Cerebellar cortex (tissue), 1 donor: ENCODE data around the gene ASCL1.
A peak's percentile ranks its signal among the peaks of the same experiment; 100 is the strongest.

ENCODE experiments used
- DNase-seq: peaks from one replicate; pipeline ENCODE4 v3.0.0-alpha.2; 2015; ENCODE audit warnings: low spot score

ASCL1 gene

DNA sequence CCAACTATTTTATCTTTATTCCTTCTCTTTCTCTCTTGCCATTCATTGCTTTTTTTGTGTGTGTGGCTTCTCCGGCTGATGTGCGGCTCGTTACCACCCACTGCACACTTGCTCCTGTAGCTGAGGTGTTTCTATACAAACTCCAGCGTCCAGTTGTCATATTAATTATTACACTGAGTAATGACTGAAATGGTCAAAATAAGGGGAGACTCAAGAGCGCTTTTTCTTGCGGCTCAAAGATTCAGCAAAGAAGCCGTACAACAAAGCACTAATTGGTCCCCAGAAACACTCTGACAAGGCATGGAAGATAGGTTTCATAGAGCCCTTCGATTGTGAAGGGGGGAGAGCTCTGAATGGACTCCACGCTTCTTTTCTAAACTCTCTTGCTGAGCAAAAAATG, 5.6 kb upstream of the ASCL1 start:
- no peak for DNase-seq

DNA sequence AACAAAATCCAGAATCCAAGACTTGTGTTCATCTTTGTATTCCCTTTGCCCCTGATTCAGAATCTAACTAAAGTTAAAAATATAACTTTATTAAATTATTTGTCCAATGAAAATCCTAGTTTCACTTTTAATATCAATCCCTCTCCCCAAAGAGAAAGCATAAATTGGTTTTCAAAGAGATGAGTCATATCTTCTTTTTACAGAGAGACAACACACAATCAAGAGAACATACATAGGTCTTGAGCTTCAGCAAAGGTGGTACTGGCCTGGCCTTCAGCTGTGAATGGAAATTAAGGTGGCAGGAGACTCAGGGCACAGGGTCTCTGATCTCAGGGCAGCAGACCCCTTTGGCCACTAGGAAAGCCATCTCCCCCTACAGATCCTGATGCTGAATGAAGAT, 4.3 kb upstream of the ASCL1 start:
- no peak for DNase-seq

DNA sequence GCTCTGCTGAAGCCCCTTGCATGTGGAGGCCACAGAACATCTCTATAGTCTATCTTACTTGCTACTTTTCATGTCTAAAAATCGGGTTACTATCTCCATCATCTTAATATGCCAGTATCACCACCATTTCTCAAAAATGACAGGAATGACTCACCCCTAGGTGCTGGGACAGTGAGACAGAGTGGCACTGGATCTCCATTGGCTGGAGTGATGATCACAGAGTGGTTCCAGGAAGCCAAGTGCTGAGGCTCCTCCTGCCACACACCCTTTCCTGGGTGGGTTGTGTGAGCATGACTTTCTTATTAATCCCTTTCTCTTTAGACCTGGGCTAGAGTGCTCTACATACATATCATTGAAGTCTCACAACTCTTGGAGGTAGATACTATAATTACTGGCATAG, 3.3 kb upstream of the ASCL1 start:
- DNase-seq, result no peak

DNA sequence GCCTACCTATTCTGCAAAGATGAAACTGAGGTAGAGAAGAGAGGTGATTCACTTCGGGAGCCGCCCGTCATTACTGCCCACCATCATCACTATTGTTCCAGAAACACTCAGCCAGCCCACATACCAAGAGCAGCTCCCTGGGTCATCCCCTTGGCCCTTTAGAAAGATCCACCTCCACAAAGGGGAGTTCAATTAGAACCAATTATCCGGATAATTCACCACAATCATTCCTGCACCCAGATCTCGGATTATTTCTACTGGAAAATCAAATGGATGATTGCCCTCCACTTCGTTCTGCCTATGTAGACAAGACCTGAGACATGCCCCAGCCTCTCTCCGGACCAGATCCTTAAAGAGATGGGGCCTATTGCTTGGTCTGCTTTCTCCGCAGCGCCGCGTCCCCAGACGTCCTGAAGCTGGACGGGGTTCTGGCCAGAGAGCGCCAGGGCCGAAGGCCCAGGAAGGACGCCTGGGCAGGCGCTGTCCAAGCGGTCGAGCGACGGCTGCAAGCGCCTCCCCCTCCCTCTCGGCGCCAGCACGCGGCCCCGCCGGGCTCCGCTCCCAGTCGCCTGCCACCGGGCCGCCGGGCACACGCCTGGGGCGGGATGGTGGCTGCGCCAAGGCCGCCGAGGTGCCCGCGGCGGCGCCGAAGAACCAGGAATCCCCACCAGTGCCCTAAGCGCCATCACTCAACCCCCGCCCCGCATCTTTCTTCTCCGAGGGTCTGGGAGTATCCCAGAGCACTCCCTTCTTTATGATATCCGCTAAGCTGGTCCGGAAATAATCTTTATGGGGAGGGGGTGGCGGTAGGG, 1.3 kb upstream of the ASCL1 start:
- no peak for DNase-seq

DNA sequence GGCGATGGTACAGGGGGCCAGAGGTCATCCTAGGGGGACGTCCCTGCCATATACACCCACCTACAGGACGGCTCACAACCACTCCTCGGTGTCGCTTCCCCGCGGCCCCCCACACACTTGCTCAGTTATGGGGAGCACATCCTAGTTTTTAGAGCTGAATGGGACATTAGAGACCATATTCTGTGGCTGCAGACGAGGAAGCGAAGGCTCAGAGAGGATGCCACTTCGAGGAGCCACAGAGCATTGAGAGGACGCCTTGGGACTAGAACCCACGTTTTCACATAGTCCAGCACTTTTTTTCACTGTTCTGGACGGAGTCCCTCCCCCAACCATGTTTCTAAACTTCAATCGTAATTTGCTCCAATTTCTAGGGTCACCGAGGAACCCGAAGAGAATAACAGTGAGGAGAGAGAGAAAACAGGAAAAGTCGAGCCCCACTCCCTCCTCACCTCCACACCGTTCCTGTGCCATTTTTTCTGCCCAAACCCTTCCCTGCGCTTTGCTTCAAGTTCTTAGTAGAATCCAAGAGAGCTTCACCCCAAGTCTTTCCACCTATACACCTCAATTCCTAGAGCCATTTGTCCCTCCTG, 641 bp upstream of the ASCL1 start:
- DNase-seq, result no peak

DNA sequence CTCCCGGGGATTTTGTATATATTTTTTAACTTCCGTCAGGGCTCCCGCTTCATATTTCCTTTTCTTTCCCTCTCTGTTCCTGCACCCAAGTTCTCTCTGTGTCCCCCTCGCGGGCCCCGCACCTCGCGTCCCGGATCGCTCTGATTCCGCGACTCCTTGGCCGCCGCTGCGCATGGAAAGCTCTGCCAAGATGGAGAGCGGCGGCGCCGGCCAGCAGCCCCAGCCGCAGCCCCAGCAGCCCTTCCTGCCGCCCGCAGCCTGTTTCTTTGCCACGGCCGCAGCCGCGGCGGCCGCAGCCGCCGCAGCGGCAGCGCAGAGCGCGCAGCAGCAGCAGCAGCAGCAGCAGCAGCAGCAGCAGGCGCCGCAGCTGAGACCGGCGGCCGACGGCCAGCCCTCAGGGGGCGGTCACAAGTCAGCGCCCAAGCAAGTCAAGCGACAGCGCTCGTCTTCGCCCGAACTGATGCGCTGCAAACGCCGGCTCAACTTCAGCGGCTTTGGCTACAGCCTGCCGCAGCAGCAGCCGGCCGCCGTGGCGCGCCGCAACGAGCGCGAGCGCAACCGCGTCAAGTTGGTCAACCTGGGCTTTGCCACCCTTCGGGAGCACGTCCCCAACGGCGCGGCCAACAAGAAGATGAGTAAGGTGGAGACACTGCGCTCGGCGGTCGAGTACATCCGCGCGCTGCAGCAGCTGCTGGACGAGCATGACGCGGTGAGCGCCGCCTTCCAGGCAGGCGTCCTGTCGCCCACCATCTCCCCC, 777 bp downstream of the ASCL1 start:
- DNase-seq, result no peak

DNA sequence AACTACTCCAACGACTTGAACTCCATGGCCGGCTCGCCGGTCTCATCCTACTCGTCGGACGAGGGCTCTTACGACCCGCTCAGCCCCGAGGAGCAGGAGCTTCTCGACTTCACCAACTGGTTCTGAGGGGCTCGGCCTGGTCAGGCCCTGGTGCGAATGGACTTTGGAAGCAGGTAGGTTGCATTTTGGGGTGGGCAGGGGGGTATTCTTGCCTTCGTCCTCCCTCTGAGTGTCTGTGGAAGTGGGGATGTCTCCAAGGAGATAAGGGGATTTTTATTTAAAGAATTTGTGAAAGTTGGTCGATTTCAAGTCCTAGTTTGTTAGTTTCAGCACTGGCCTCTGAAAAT, 1.3 kb downstream of the ASCL1 start:
- DNase-seq, result no peak

DNA sequence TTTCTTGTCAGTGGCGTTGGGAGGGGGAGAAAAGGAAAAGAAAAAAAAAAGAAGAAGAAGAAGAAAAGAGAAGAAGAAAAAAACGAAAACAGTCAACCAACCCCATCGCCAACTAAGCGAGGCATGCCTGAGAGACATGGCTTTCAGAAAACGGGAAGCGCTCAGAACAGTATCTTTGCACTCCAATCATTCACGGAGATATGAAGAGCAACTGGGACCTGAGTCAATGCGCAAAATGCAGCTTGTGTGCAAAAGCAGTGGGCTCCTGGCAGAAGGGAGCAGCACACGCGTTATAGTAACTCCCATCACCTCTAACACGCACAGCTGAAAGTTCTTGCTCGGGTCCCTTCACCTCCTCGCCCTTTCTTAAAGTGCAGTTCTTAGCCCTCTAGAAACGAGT, 1.9 kb downstream of the ASCL1 start:
- no peak for DNase-seq

DNA sequence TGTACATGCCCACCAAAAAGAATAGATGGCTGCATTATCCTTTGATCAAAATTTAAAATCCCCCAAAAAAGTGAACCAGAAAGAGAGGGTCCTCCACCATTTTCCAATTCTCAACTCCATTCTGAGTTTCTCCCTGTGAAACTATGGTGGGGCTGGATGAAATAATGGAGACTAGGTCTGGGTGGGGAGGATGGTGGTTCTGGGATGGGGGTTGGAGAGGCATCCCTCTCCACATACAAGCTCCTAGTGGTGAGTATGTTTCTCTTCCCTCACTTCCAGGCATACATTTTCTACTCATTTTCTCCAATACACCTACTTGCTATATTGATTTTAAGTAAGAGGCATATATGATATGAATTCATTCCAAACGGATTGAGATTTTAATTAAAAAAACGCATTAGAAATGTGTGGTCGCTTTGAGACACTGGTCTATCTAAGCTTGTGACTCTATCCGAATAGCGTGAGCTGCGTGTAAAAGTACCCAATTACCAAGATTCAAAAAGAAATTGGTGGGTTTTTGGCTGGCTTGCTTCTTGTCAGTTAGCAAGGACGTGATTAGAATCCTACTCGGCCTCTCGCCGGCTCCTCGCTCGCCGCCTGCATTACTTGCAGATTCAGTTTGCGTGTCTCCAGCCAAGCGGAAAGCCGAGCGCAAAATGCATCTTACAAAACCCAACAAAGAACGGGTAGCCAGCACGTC, 3.4 kb downstream of the ASCL1 start:
- DNase-seq, result peak; percentile 16

DNA sequence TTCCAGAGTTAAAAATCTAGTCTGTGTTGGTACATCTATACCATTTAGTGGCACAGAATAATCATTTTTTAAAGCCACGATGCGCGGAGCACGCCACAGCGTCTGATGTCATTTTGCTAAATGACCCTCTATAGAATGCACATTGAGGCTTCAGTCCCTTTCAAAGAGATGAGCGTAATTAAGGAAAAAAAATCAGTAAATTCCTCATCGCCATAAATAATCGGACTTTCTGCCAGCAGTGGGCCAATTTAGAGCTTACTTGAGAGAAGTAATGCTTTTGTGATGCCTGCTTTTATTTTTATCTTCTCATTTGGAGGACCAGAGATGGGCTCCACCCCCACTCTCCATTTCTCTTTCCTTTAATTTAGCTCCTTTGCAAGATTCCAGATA, 4.0 kb downstream of the ASCL1 start:
- no peak for DNase-seq

DNA sequence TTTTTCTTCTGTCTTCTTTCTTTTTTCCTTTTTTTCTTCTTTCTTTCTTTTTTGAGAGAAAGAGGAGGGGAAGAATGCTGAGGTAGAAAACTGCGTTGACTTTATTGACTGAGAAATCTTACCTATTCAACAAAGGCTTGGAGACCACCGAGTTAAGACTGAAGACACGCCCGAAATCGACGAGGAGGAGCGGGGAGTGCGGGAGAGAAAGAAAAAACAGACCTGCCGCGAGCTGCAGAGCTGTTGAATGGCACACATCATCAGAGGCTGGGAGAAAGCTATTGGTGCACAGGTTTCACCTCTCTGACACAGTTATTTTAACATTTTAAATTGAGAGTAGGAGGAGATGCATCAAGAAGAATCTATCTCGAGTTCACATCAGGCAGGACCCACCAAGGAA, 5.1 kb downstream of the ASCL1 start:
- no peak for DNase-seq

DNA sequence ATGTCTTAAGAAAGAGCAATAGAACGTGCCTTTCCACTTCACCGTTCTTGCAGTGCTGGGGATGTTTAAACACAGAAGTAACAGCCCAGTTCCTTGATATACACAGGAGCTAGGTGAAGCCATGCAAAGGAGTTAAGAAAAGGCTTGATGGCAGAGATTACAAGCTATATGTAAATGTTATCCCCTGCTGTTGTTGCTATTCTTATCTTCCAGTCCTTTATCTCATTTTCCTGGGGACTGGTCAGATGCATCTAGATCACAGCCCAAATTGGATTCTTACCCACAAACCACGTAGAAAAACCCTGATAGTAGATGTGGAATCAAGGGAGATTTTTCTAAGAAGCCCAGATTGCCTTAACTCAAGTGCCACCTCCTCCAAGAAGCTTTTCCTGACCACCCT, 5.5 kb downstream of the ASCL1 start:
- no peak for DNase-seq

DNA sequence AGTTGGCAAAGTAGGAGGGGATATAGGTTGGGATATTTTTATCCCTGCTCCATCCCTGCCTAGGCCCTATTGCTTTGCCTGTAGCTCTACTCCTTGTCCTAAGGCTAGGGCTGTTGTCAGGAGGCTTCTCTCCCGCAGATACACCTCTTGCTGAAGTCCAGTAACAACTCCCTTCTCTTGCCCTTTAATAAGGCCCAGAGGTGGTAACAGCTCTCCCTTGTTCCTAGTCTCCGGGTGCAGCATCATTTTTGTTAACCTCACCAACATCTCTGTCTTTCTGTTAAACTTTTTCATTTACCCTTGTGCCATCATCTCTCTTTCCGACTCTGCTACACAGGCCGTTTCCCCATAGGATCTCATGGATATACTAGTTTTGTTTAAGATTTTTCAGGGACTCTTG, 6.3 kb downstream of the ASCL1 start:
- no peak for DNase-seq

DNA sequence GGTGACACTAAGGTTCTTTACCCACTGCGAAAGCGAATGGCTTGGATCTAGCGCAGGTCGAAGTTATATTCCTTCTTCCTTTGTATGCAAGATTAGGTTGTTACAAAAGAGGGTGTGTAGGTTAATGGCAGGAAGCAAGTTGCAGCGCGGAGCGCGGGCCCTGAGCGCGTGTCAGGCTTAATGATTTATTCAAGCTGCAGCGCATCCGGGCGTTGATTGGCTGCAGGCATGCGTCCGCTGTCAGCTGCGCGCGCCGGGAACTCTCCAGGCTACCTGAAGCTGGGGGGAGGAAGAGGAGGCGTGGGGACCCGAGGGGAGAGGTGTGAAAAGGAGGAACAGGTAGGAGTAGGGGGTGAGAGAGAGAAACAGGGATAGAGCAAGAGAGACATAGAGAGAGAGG, 7.4 kb downstream of the ASCL1 start:
- no peak for DNase-seq

DNA sequence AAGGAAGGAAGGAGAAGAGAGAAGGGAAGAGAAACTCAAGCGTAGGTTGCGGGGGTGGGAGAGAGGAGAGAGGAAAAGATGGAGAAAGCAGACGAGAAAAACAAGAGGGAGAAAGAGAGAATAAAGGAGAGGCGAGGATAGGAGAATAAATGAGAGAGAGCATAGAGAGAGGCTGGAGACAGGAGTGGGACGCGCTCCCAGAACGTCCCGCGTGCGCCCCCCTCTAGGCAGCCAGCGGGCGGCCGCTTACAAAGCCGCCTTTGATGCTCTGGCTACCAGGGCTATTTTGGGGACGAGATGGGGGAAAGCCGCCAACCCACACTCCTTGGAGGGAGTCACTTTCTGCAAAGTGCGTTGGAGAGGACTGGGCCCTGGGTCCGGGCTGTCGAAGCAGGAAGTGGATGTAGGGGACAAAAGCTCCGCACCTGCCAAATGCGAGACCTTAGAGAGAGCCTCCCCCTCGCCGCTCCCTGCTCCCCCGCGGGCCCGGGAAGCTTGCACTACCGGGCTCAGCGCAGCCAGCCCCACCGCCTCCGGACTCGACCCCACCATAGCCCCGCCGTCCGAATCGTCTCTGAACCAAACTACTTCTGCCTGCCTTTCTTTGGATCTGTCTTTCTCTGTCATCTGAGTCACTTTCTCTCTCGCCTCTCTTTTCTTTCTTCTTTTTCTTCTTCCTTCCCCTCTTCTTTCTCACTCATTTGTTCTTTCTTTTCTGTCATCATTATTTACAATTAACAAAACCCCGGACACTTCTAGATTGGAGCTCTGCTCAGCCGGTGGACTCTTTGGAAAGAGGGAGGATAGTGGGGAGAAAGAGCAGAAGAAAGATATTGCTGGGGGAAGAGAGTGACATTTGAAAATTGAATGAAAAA, 8.0 kb downstream of the ASCL1 start:
- no peak for DNase-seq

DNA sequence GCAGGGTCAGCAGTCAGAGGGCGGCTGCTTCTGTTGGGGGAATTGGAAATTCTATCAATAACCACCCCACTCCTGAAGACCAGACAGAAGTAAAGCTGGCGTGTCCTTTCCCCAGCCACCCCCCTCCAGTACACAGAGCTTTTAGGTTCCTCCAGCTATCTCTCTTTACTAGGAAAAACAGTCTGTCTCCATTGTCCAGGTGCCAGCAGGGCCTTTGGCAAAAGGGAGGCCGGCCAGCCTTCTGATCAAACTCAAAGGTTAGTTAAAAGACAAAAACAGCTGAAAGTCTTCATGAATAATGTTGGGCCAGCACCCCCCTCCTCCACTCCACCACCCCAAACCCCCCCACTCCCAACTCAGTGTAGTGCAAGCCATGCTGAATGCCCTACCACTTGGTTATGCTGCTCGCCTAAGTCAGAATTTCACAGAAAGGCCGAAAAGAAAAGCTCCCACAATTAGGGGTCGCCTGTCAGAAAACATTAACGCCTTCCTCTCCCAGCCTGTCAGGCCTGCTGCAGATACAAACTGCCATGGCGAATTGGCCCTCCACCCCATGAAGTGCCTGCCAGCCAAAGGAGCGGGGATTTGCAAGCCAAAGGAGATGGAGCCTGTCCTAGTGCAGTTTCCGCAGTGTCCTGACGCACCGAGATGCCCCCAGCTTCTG, 8.9 kb downstream of the ASCL1 start:
- no peak for DNase-seq

DNA sequence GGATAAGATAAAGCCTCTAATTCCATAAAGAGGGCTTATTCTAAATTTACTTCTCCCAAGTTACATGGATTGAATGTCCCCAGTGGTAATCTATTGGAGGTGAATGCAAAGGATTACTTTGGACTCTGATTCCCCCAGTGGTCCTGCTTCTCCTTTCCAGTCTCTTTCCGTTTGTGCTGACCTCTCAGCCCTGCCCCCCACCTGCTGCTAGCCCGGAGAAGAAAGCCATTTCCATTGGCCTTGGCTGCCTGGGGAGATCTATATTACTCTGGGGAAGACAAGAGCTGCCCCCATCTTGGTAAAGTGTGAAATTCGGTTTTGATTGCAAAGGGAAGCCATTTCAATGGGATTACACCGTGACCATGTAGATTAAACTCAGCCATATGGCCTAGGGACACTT, 13.3 kb downstream of the ASCL1 start:
- no peak for DNase-seq

DNA sequence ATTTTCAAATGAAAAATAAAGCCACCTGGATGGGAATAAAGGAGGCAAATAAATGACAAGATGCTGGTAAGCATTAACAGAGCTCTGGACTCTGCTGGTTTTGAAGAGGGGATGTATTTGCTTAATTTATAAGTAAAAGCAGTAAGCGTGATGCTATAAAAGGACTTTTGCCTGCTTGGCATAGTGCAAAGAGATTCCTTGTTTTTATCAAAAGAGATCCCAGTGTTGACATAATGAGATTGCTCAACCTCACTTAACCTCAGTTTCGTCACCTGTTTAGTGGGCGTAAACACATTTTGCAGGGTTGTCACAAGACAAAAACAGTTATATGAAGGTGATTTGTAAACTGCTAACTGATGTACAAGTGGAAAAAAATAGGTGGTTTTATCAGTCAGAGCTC, 13.8 kb downstream of the ASCL1 start:
- DNase-seq, result no peak

DNA sequence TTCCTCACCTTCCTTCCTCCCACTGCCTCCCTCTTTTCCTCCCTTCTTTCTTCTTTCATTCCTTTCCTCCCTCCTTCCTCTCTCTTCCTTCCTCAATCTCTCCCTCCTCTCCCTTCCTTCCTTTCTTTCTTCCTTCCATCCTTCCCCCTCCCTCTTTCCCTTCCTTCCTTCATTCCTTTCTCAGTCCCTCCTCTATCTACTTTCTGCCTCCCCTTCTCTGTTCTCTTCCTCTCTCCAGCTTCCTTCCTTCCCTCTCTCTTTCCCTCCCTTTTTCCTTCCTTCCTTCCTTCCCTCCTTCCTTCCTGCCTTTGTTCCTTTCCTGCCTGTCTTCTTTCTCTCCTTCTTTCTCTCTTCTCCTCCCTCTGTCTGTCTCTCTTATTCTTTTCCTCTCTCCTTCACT, 16.1 kb downstream of the ASCL1 start:
- DNase-seq, result no peak

DNA sequence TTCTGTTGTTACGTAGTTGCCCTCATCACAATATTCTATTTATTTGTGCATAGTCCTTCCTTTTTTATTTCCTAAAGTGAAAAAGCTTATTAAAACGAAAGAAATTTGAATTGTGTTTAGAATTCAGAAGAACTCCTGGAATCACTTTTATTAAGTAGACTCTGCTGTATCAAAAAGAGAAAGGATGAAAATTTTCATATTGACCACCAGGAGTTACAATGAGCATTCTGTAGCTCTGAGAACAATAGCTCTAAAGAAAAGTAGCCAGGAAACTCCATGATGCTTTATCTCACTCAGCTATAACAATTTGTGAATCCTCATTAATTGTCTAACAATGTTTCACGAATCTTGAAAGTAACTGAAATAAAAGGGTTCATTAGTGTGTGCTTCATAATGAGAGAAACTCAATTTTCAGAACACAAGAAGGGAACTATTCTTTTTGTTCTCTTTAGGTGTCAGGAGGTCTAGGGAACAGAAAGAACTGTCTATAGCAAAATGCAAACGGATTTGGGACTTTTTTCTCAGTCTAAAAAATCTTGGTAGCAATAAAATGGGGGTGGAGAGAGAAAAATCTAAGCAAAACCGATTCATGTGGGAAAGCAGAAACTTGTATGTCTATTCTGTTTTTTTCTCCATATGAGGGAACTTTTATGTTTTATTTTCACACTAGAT, 19.3 kb downstream of the ASCL1 start:
- DNase-seq, result no peak
